ENCODE results near the gene SHD. TPM values are rescaled to one million over a fixed set of nuclear protein-coding genes. Genes with fewer than 3 reads are reported as not detected.
"Not testable (repeated sequence)": the region's sequence is repeated elsewhere in the genome, so short reads cannot be mapped to it uniquely, and the experiment has no call there.

Gene SHD, protein sequence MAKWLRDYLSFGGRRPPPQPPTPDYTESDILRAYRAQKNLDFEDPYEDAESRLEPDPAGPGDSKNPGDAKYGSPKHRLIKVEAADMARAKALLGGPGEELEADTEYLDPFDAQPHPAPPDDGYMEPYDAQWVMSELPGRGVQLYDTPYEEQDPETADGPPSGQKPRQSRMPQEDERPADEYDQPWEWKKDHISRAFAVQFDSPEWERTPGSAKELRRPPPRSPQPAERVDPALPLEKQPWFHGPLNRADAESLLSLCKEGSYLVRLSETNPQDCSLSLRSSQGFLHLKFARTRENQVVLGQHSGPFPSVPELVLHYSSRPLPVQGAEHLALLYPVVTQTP
- not detected in 2 replicates for total RNA-seq (2014; rRNA removed; shearing (Covaris generic))

DNA sequence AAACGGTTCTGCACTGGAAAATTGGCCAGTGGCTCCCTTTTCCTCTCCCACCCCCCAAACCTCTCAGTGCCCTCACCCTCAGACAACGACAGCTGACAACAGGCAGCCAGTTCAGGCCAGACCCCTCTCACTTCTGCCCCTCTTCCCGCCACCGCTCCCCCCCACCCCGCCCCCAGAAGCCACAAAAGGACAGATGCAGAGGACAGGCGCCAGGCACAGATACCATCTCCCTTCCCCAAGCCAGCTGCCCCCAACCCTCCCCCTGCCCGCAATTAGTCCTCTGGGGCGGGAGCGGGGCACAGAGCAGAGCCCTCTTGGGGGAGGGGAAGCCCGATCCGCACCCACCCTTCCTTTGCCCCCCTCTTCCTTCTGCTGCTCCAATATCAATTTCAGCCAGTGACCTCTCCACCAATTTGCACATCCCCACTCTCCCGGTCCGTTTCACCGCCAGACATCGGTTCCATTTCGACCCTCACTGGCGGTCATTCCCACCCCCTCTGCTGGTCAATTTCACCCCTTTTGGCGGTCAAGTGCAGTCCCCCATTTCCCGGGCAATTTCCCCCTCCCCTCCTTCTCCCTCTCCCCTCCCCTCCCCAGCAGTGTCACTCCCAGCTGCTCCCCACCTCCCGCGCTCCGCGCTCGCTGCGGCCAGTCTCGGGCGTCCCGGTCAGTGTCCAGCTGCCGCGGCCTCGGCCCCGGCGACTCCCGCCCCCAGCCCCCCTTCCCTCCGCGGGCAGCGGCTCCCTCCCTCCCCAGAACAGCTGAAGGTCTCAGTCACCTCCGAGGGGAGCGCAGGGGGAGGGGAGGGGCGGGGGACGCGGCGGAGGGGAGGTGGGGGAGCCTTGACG lies at the start of gene SHD:
Gene SHD, plus strand, starts transcription at position 848 of the 848 bp plus-strand sequence. CDS start 798 bp downstream, outside the sequence.
- no peak for DNase-seq (ENCODE audit: low read depth)

DNA sequence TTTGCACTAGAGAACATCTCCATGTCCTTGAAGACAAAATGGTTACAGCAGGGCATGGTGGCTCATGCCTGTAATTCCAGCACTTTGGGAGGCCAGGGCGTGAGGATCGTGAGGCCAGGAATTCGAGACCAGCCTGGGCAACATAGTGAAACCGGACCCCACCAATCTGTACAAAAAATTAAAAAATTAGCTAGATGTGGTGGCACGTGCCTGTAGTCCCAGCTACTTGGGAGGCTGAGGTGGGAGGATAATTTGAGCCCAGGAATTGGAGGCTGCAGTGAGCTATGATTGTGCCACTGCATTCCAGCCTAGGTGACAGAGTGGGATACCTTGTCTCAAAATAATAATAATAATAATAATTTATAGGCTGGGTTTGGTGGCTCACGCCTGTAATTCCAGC lies 48.8 kb upstream of the SHD start:
- DNase-seq (ENCODE audit: low read depth) = not testable (repeated sequence)

DNA sequence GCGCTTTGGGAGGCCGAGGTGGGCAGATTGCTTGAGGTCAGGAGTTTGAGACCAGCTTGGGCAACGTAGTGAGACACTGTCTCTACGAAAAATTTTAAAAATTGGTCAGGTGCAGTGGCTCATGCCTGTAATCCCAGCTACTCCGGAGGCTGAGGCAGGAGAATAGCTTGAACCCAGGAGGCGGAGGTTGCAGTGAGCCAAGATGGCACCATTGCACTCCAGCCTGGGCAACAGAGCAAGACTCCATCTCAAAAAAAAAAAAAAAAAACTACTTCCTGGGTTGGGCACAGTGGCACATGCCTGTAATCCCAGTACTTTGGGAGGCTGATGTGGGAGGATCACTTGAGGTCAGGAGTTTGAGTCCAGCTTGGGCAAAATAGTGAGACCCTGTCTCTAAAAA lies 47.5 kb upstream of the SHD start:
- not testable (repeated sequence) for DNase-seq (ENCODE audit: low read depth)

DNA sequence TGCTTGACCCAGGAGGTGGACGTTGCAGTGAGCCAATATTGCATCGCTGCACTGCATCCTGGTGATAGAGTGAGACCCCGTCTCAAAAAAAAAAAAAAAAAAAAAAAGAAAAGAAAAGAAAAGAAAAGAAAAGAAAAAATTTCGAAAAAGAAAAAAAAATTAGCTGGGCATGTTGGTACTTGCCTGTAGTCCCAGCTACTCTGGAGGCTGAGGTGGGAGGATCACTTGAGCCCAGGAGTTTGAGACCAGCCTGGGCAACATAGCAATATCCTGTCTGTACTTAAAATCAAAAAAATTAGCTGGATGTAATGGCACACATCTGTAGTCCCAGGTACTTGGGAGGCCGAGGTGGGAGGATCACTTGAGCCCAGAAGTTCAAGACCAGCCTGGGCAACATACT lies 46.9 kb upstream of the SHD start:
- DNase-seq (ENCODE audit: low read depth) = not testable (repeated sequence)

DNA sequence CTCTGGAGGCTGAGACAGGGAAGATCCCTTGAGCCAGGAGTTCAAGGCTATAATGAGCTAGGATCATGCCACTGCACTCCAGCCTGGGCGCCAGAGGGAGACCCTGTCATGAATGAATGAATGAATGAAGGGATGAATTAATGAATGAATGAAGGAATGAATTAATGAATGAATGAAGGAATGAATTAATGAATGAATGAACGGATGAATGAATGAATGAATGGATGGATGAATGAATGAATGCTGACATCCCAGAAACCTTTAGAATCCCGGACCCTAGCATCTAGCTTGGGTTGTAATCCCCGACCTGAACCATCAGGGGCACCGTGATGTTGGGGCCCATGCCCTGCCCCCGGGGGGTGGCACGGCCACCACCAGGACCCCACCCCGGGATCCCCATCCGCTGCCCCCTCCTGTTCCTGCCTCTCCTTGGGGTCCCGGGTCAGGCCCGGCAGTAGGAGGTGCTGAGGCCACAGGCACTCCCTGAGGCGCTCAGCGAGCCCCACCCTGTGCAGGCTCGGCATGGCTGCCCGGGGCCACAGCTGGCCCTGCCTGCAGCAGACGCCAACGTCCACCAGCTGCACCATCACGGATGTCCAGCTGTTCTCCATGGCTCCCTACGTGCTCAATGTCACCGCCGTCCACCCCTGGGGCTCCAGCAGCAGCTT lies 46.3 kb upstream of the SHD start:
- no peak for DNase-seq (ENCODE audit: low read depth)

DNA sequence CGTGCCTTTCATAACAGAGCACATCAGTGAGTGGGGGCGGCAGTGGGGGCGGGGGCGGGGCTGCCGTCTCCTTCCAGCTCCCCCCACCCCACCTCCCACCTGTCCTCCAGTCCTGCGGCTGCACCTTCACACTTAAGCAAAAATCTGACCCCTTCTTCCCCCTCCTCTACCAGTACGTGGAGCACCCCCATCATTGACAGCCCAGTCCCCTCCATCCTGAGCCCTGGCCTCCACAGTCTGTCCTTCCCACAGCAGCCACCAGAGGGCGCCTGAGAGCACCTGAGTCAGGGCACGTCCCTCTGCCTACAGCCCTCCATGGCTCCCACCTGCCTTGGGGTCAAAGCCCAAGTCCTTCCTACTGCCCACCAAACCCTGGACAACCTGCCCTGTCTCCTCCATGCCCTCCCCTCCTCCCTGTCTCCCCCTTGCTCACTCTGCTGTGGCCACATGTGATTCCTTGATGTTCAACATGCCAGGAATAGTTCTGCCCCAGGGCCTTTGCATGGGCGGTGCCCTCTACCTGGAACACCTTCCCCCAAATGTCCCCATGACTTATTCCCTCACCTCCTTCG lies 45.7 kb upstream of the SHD start:
- DNase-seq (ENCODE audit: low read depth) = peak; percentile 44

DNA sequence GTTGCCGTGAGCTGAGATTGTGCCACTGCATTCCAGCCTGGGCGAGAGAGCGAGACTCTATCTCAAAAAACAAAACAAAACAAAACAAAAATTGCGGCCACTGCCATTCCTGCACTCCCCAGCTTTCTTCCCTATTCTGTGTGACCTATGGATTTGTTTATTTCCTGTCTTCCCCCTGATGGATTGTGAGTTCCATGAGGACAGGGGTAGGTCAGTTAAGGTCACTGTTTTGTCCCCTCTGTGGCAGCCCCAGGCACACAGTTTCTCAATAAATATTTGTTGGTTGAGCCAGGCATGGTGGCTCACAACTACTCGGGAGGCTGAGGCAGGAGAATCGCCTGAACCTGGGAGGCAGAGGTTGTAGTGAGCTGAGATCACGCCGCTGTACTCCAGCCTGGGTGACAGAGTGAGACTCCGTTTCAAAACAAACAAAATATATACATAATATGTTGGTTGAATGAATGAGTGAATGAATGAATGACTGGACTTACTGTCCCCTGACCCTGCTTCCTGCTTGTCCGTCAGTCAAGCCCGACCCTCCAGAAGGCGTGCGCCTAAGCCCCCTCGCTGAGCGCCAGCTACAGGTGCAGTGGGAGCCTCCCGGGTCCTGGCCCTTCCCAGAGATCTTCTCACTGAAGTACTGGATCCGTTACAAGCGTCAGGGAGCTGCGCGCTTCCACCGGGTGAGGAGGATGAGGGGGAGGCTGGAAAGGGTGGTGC lies 44.8 kb upstream of the SHD start:
- peak; percentile 62 for DNase-seq (ENCODE audit: low read depth)

DNA sequence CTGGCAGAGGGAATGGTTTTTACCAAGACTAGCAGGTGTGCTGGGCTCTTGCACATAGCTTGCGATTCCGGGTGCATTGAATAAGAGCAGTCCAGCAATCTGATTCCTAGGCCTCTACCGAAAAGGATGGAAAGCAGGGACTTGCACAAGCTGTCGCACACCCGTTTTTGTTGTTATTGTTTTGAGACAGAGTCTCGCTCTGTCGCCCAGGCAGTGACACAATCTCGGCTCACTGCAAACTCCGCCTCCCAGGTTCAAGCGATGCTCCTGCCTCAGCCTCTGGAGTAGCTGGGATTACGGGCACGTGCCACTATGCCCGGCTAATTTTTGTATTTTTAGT lies 44.2 kb upstream of the SHD start:
- DNase-seq (ENCODE audit: low read depth) = no peak

DNA sequence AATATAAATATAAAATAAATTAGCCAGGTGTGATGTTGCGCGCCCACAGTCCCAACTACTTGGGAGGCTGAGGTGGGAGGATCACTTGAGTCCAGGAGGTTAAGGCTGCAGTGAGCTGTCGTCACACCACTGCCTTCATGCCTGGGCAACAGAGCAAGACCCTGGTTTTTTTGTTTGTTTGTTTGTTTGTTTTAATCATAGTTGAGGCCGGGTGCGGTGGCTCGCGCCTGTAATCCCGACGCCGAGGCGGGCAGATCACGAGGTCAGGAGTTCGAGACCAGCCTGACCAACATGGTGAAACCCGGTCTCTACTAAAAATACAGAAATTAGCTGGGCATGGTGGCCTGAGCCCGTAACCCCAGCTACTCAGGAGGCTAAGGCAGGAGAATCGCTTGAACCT lies 41.6 kb upstream of the SHD start:
- DNase-seq (ENCODE audit: low read depth) = not testable (repeated sequence)

DNA sequence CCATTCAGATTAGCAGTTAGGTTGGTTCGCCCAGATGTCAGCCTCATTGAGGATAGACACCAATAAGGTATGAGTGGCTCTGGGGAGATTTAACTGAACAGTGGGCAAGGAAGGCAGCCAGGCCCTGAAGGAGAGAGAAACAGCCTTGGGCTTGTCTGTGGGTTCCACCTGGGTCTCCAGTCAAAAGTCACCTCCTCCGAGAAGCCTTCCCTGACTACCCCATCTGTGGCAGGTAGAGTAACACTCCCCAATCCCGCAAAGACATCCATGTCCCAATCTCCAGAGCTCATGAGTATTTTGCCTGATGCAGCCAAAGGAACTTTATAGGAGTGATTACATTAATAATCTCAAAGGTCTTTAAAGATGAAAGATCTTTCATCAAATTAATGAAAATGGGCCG lies 40.2 kb upstream of the SHD start:
- no peak for DNase-seq (ENCODE audit: low read depth)

DNA sequence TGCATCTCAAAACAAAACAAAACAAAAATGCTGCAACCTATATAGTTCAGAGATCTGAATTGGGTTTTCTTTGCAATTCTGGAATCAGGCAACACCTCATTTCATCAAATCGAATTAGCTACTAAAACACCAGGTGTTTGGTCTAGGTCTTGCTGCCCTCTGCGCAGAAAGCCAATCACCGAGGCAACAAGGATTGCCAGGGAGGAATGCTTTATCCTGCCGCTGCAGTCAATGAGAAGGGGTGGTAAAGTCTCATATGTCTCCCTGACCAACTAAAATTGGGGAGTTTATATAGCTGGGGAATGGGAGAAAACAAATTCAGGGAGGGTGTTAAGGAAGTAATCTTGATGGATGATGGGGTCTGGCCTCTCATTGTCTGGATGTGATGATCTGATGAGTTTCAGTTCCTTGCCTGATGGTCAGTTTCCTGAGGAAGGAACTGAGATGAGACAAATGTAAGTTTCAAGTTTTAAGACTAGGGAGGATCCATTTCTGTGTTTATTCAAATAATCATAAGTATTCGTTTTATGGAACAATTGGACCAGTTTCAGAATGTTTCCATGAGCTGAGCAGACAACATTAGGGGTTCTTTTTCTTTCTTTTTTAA lies 37.1 kb upstream of the SHD start:
- no peak for DNase-seq (ENCODE audit: low read depth)

DNA sequence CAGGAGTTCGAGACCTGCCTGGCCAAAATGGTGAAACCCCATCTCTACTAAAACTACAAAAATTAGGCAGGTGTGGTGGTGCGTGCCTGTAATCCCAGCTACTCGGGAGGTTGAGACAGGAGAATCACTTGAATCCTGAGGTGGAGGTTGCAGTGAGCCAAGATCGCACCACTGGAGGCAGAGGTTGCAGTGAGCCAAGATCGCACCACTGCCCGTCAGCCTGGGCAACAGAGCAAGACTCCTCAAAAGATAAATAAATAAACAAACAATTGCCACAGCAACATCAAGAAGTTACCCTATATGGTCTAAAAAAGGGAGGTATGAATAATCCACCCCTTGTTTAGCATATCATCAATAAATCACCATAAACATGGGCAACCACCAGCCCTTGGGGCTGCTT lies 33.1 kb upstream of the SHD start:
- not testable (repeated sequence) for DNase-seq (ENCODE audit: low read depth)

DNA sequence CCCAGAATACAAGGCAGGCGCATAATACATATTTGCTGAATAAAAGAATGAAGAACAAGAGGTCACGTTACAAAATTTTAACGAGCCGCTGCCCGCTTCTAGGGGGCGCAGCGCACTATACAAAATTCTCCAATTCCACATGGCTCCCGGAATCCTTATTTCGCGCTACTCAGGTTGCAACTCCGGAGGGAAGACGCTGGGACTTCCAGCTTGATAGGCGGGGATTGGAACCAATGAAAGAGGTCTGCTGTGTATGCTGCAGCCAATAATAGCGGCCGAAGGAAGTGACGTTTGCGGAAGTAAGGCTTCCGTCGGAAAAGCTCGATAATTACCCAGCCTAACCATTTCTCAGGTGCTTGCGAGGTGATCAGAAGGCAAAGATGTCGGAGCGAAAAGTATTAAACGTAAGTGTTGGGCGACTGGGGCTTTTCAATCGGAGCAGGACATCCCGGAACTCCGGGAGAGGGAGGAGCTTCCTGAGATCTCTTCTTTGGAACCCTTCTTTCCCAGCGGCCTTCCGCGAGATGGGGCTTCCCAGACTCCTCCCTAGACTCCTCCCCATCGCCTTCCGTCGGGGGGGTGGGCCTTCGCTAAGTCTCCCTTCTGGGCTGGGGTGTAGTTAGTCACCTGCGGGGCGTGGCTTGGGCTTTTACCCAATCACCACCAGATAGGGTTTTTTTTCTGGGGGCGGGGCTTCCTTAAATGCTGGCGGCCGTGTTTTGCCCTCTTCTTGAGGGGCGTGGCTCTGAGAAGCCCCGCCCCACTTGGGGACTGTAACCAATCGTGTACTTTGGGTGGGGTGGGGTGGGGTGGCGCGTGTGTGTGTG lies 32.1 kb upstream of the SHD start, which contains the start of gene YJU2:
Gene YJU2, plus strand, starts transcription at position 314 of the 827 bp plus-strand sequence. Its CDS starts 67 bp downstream, at position 381.
- DNase-seq (ENCODE audit: low read depth) = peak; percentile 99

DNA sequence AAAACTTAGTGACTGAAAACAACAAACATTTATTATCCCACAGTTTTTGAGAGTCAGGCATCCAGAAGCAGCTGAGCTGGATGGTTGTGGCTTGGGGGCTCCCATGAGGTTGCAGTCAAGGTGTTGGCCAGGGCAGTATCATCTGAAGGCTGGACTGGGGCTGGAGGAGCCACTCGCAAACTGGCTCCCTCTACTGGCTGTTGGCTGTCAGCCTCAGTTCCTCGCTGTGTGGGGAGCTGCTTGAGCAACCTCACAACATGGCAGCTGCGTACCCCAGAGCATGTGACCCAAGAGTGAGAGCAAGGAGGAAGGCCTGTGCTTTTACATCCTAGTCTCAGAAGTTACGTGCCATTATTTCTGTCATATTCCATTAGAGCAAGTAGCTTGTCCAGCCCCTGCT lies 22.5 kb upstream of the SHD start:
- no peak for DNase-seq (ENCODE audit: low read depth)

DNA sequence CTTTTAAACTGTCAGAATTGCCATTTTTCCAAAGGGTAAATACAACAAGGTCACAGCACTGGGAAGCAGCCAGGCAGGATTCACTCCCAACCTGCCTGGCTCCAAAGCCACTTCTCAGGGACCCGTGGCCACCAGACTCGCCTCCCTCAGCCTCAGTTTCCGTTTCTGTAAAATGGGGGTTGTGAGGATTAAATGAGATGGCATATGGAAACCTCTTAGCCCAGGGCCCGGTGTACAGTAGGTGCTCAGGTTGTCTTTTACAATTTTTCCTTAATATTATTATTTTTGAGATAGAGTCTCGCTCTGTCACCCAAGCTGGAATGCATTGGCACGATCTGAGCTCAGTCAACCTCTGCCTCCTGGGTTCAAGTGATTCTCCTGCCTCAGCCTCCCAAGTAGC lies 22.0 kb upstream of the SHD start:
- DNase-seq (ENCODE audit: low read depth) = no peak

DNA sequence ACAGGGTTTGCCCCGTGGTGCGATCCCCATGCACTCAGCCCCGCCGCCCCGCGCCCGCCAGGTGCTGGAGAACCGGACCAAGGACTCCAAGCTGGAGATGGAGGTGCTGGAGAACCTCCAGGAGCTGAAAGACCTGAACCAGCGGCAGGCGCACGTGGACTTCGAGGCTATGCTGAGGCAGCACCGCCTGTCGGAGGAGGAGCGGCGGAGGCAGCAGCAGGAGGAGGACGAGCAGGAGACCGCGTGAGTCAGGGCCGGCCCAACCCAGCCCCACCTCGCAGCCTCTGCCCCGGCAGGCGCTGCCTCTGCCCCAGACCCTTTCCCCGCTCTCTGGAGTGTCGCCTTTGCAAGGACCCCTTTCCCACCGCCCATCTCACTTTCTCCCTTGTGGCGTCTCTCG lies 20.9 kb upstream of the SHD start:
- no peak for DNase-seq (ENCODE audit: low read depth)

DNA sequence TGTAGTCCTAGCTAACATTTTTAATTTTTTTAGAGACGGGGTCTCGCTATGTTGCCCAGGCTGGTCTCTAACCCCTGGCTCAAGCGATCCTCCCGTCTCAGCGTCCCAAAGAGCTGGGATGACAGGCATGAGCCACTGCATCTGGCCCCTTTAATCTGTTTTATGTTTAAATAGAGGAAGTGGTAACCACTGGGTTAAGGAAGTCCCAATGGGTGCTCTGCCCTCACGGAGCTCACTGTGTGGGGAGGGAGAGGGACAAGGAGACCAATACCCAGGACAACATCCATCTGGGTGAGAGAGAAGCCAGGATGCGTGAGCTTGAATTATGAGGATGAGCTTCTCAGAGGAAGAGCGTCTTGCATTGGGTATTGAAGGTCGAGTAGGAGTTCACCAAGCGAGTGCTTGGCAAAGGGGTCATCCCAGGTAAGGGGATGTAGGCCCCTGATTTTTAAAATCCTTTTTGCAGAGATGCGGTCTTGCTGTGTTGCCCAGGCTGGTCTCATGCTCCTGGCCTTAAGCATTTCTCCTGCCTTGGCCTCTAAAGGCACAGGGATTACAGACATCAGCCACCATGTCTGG lies 18.4 kb upstream of the SHD start:
- no peak for DNase-seq (ENCODE audit: low read depth)

DNA sequence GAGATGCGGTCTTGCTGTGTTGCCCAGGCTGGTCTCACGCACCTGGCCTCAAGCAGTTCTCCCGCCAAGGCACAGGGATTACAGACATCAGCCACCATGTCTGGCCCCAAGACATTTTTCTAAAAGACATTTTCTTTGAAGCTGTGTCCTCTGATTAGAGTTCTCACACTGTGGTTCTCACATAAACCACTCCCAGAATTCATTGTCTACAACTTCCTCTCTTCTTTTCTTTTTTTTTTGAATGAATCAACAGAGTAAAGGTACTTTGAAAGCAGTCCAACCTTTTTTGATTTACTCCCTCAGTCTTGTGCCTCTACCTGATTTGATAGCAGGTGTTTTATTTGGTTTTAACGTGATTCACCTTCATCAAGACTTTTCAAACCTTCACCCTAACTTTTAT lies 14.3 kb upstream of the SHD start:
- DNase-seq (ENCODE audit: low read depth) = no peak

DNA sequence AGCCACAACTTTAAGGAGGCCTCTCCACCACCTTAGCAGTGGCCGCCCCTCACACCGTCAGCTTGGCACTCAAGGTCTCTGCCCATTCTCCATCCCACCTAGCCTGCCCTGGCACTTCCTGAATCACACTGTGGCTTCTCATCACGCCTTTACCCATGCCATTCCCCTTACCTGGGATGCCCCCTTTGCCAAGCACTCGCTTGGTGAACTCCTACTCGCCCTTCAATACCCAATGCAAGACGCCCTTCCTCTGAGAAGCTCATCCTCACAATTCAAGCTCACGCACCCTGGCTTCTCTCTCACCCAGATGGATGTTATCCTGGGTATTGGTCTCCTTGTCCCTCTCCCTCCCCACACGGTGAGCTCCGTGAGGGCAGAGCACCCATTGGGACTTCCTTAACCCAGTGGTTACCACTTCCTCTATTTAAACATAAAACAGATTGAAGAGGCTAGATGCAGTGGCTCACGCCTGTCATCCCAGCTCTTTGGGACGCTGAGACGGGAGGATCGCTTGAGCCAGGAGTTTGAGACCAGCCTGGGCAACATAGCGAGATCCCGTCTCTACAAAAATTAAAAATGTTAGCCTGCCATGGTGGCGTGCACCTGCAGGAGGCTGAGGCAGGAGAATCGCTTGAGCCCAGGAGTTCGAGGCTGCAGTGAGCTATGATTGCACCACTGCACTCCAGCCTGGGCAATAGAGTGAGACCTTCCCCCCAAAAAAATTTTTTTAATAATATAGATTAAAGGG lies 12.6 kb upstream of the SHD start:
- no peak for DNase-seq (ENCODE audit: low read depth)
